Thymus (tissue), 11 donors: ENCODE measurements around the gene SNX18. TPM values are rescaled to one million over a fixed set of nuclear protein-coding genes. Genes with fewer than 3 reads are reported as not detected.
"Not testable (repeated sequence)": the region's sequence is repeated elsewhere in the genome, so short reads cannot be mapped to it uniquely, and the experiment has no call there.

Experiments
- DNase-seq, 9 donors: peaks; one replicate each; pipeline ENCODE4 v3.0.0-alpha.2; 2013; ENCODE audit warnings: low spot score in 9 of 9, low read depth in 6 of 9, missing footprints in 1 of 9
- H3K27ac ChIP-seq, 2 donors: one replicate each; pipeline ENCODE4 v1.5.1; 2013; ENCODE audit warnings: control low read depth in 1 of 2, low read depth in 1 of 2, low read length in 1 of 2, mild to moderate bottlenecking in 1 of 2, moderate library complexity in 1 of 2
- H3K27me3 ChIP-seq, 2 donors: one replicate each; pipeline ENCODE4 v1.5.1; 2013; ENCODE audit warnings: low read length in 1 of 2; ENCODE audit not compliant: control insufficient read depth in 2 of 2, insufficient read depth in 1 of 2
- H3K36me3 ChIP-seq, 2 donors: one replicate each; pipeline ENCODE4 v1.5.1; 2013; ENCODE audit warnings: low read length in 1 of 2, mild to moderate bottlenecking in 1 of 2, moderate library complexity in 1 of 2; ENCODE audit not compliant: control insufficient read depth in 2 of 2, insufficient read depth in 2 of 2
- H3K4me1 ChIP-seq, 2 donors: one replicate each; pipeline ENCODE4 v1.5.1; 2013; ENCODE audit warnings: low read length in 2 of 2; ENCODE audit not compliant: control insufficient read depth in 2 of 2, insufficient read depth in 2 of 2
- H3K4me3 ChIP-seq, 2 donors: one replicate each; pipeline ENCODE4 v1.5.1; 2013; ENCODE audit warnings: low read length in 2 of 2, control low read depth in 1 of 2, mild to moderate bottlenecking in 1 of 2
- H3K9me3 ChIP-seq, 2 donors: one replicate each; pipeline ENCODE4 v1.5.1; 2013; ENCODE audit warnings: low read length in 1 of 2, mild to moderate bottlenecking in 1 of 2; ENCODE audit not compliant: control insufficient read depth in 2 of 2, insufficient read depth in 1 of 2
- WGBS: extraction: QIAGEN DNeasy Blood & Tissue Kit; methylation state at CpG from one replicate; pipeline ENCODE4 v1.1.7; 2013; 5-methylcytosine and 5-hydroxymethylcytosine counted together
- polyA plus RNA-seq: library from polyadenylated mRNA; stranded (reverse); fragments of 200-250 nt; gene quantifications from one replicate; pipeline ENCODE4 v1.2.3, GENCODE V29; 2013
- total RNA-seq: library from RNA; stranded (reverse); fragments of 120-200 nt; gene quantifications from one replicate; pipeline ENCODE4 v1.2.4, GENCODE V29; 2013
- donor health status: healthy.

Gene SNX18
- total and polyA plus RNA-seq, 2 donors, result 7.8 to 8.5 TPM

DNA sequence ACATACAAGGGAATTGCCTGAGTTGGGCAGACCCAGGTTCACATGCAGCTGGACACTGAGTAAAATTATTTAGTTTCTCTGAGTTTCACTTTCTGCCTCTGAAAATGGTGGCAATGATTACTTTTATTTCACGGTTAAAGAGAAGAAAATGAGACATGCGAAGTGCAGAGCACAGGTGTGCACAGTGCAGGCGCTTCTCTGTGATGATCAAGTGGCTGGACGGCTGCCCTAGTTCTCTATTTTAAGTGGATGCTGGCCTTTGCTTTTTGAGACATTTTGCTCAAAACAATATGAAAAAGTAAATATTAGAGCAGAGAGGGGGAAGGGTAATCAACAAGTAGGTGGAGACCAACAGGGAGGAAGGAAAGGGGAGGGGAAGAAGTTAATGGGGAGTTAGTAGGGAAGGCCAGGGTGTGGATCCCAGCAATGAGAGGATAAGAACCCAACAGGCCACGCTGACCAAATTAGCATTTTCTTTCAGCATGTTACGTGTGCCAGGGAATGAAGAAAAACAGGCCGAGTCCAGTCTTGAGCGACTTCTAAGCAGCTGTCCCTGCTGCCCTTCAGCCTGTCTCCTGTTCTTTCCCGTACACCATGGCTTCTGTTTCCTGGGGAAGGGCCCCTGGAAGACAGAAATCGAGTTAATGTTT lies 16.1 kb downstream of the SNX18 start:
- Histone ChIP-seq H3K4me1 (peaks cover 0 to 10% of the 10 kb centered on the region in 2 donors), H3K27ac (peak overlapping the region in 1 of 2 donors; percentile 15), H3K27me3 (no peaks in the 10 kb centered on the region), H3K4me3 (no peak overlapping the region), H3K9me3 (no peaks in the 10 kb centered on the region), H3K36me3 (no peaks in the 10 kb centered on the region)
- no peak for DNase-seq
- WGBS, result 94% methylated on average over 10 of the region's 10 CpGs

DNA sequence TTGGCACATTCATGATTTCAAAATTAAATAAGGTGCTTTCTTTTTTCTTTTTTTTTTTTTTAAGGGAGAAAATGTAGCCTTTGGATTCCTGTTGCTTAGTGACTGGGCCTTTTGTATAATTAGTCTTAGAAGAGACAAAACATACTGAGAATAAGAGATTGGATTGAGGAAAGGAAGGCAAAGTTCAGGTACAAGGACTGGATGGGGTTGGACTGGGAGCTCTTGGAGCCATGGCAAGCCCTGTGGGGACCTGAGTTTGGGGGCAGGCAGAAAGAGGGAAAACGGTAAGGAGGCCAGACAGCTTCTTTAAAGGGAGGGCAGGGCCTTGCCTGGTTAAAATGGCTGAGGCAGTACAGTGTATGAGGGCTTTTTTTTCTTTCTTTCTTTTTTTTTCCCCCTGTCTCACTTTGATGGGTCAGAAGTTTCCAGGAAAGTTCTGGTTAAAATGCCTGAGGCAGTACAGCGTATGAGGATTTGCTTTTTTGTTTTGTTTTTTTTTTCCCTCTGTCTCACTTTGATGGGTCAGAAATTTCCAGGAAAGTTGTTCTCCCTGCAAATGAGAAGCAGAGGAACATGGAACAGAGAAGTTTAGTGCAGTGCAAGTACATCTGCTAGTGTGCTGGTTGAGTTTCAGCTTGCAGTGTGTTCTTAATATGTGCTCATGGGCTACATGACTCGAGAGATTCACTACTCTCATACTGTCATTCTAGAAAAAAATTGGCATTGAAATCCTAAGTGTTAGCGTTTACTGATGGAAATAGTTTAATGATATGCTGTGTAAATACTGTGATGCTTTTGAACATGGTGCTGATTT lies 16.8 kb downstream of the SNX18 start:
- H3K4me1 ChIP-seq, result peaks cover 0 to 10% of the 10 kb centered on the region in 2 donors
- H3K27ac ChIP-seq, result no peak overlapping the region
- DNase-seq, result no peak
- H3K9me3 ChIP-seq, result no peaks in the 10 kb centered on the region
- H3K27me3 ChIP-seq, result no peaks in the 10 kb centered on the region
- 92% methylated on average over 4 of the region's 4 CpGs for WGBS
- H3K36me3 ChIP-seq, result no peaks in the 10 kb centered on the region
- no peak overlapping the region for H3K4me3 ChIP-seq

DNA sequence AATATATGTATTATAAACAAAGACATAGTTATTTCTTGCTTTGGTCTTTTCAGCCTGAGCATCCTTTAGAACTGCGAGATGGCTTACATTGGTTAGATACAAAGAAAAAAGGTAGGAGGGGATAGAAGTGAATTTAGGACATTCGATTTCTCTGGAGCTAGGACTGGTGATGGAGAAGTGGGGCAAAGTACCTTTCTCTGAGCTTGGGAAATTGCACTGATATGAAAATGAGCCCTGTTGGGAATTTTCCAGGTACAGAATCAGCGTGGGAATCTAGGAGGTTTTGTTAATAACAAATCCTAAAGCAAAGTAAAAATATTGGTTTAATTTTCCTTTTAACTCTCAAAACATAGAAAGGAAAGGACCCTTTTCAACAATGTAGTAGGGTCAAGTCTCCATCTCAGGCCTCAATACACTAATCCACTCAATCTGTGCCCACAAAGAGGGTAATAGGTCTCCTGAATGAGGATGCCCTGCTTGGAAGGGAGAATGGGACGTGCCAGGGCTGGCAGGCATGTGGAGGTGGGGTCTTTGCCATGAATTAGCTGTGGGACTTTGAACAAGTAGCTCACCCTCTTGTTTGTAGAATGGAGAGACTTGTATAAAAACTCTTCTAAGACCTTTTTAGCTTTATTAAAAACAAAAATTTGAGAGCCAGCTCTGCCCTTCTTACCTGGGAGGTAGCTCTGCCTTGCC lies 17.7 kb downstream of the SNX18 start:
- Histone ChIP-seq H3K36me3 (no peaks in the 10 kb centered on the region), H3K4me1 (peaks cover 0 to 10% of the 10 kb centered on the region in 2 donors), H3K27ac (no peak overlapping the region), H3K9me3 (no peaks in the 10 kb centered on the region), H3K27me3 (no peaks in the 10 kb centered on the region), H3K4me3 (no peak overlapping the region)
- no peak for DNase-seq
- 97% methylated on average over 4 of the region's 4 CpGs for WGBS

DNA sequence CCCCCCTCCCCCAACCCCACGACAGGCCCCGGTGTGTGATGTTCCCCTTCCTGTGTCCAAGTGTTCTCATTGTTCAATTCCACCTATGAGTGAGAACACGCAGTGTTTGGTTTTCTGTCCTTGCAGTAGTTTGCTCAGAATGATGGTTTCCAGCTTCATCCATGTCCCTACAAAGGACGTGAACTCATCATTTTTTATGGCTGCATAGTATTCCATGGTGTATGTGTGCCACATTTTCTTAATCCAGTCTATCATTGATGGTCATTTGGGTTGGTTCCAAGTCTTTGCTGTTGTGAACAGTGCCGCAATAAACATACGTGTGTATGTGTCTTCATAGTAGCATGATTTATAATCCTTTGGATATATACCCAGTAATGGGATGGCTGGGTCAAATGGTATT lies 18.8 kb downstream of the SNX18 start:
- not testable (repeated sequence) for H3K27ac ChIP-seq, H3K27me3 ChIP-seq, H3K4me3 ChIP-seq, DNase-seq, H3K9me3 ChIP-seq, H3K36me3 ChIP-seq
- H3K4me1 ChIP-seq, result peaks cover 0 to 10% of the 10 kb centered on the region in 2 donors
- 97% methylated on average over 6 of the region's 6 CpGs for WGBS

DNA sequence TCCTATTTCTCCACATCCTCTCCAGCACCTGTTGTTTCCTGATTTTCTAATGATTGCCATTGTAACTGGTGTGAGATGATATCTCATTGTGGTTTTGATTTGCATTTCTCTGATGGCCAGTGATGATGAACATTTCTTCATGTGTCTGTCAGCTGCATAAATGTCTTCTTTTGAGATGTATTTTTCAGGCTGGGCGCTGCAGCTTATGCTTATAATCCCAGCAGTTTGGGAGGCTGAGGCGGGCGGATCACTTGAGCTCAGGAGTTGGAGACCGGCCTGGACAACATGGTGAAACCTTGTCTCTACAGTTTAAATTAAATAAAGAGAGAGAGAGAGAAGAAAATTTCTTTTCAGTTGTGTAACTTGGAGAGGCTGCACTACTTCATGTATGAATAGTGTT lies 19.3 kb downstream of the SNX18 start:
- DNase-seq, H3K9me3 ChIP-seq, H3K27me3 ChIP-seq, H3K36me3 ChIP-seq, H3K27ac ChIP-seq, H3K4me1 ChIP-seq, H3K4me3 ChIP-seq: not testable (repeated sequence)
- WGBS, result 99% methylated on average over 4 of the region's 4 CpGs

DNA sequence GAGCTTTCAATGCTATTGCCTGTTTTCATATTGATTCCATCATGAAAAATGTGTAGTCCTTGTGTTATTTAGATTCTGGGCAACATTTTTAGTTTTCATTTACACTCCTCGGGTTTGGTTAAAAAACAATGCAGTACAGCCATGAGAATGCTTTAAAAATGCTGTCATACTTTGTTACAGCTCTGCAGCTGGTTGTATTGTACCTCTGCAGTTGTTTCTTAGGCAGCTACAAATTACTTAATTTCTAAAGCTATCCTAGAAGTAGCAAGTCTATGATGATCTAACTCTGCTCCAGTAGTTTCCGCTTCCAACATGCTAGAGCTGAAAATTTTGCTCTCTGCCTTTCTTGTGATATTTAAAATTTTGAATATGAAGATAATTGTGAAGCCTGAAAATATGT lies 20.2 kb downstream of the SNX18 start:
- Histone ChIP-seq H3K27me3 (no peaks in the 10 kb centered on the region), H3K4me1 (peaks cover 0 to 6% of the 10 kb centered on the region in 2 donors), H3K4me3 (no peak overlapping the region), H3K9me3 (no peaks in the 10 kb centered on the region), H3K27ac (no peak overlapping the region), H3K36me3 (no peaks in the 10 kb centered on the region)
- WGBS, result 96% methylated on average over 2 of the region's 2 CpGs
- no peak for DNase-seq

DNA sequence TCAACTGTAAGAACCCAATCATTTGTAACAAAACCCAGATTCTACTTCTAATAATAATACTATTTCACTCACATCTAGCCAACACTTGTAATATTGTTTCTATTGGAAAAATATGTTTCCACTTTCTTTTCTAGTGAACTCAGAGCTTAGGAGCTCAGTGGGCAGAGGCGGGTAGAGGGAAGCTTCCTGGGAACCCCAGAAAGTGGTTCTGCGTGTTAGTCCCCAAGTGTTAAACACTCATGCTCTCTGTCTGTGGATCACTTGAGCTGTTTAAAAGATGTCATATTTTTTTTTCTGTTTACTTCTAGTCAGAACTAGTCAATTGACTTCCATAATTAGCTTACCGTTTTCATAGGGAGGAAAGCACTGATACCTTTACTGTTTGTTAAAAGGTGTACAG lies 20.6 kb downstream of the SNX18 start:
- no peak overlapping the region for H3K4me3 ChIP-seq
- H3K27me3 ChIP-seq, result no peaks in the 10 kb centered on the region
- H3K27ac ChIP-seq, result no peak overlapping the region
- 97% methylated on average over 3 of the region's 3 CpGs for WGBS
- H3K4me1 ChIP-seq, result peaks cover 0 to 6% of the 10 kb centered on the region in 2 donors
- DNase-seq, result no peak
- H3K36me3 ChIP-seq, result no peaks in the 10 kb centered on the region
- no peaks in the 10 kb centered on the region for H3K9me3 ChIP-seq

DNA sequence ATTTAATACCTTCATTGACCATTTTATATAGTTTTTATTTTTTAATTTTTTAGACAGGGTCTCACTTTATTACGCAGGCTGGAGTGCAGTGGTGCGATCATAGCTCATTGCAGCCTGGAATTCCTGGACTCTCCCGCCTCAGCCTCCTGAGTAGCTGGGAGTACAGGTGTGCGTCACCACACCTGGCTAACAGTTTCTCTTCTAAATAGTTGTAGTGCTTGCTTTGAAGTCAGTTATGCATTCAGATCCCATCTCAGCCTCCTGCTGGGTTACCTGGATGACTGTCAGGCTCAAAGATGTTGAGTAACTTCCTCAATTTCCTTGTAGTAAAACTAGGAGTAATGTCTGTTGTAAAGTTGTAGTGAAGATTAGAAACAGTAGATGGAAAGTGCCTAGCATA lies 21.4 kb downstream of the SNX18 start:
- DNase-seq, result no peak
- Histone ChIP-seq H3K9me3 (no peaks in the 10 kb centered on the region), H3K27me3 (no peaks in the 10 kb centered on the region), H3K27ac (no peak overlapping the region), H3K4me1 (no peaks in the 10 kb centered on the region), H3K36me3 (no peaks in the 10 kb centered on the region), H3K4me3 (no peak overlapping the region)
- WGBS, result 99% methylated on average over 4 of the region's 4 CpGs

DNA sequence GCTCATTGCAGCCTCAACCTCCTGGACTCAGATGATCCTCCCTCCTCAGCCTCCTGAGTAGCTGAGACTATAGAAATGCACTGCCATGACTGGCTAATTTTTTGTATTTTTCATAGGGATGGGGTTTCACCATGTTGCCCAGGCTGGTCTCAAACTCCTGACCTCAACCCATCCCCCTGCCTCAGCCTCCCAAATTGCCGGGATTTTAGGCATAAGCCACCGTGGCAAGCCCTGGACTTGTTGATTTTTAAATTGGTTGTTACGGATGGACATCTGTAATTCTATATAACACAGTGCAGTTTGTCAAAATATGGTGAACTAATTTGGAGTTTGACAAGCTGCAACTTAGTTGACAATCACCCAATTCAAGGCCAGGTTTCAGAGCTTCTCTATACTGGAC lies 22.7 kb downstream of the SNX18 start:
- H3K4me3 ChIP-seq, result no peak overlapping the region
- no peaks in the 10 kb centered on the region for H3K27me3 ChIP-seq
- 97% methylated on average over 3 of the region's 3 CpGs for WGBS
- no peaks in the 10 kb centered on the region for H3K36me3 ChIP-seq
- no peaks in the 10 kb centered on the region for H3K4me1 ChIP-seq
- H3K27ac ChIP-seq, result no peak overlapping the region
- H3K9me3 ChIP-seq, result no peaks in the 10 kb centered on the region
- no peak for DNase-seq
